K562 (cell line): Measurements from ENCODE around the gene FGGY. TPM values are rescaled to one million over a fixed set of nuclear protein-coding genes. Genes with fewer than 3 reads are reported as not detected.

Experiments
- ATAC-seq: fragments of 200-7000 bp; cut with Tn5 transposase; 3 replicates; pipeline ENCODE4 v1.9.1; 2020; ENCODE audit warnings: moderate library complexity
- BruUV-seq: library from RNA; stranded (reverse); fragments of 400-500 nt; replicated peaks from 2 replicates; lab custom pipeline; 2021; lab: Mats Ljungman, UMichigan
- CTCF ChIA-PET: fragments of 300-600 bp; formaldehyde crosslinking; extraction: SDS; loops from one replicate; lab custom pipeline; 2021; ENCODE audit warnings: low intra/inter-chr PET ratio; lab: Yijun Ruan, JAX
- POLR2A ChIA-PET: fragments of 300-600, 350-650 bp; sonication (Branson Sonifier 250); formaldehyde crosslinking; extraction: SDS; loops from one replicate; lab custom pipeline; 2021; ENCODE audit warnings: antibody characterized with exemption, inconsistent platforms; lab: Yijun Ruan, JAX
- DNase-seq, 4 experiments: peaks; one replicate each; pipeline versions ENCODE4 v3.0.0 to v3.0.0-alpha.2; 2011 to 2018; ENCODE audit warnings: low spot score in 3 of 4, mixed read lengths in 3 of 4; ENCODE audit errors: extremely low read depth in 1 of 4
- FAIRE-seq: peaks from 2 replicates; lab custom pipeline; 2011; peaks lifted over from hg19 to GRCh38; lab: Jason Lieb, UNC
- H2AFZ ChIP-seq: 2 replicates; pipeline ENCODE4 v1.6.0; 2011; ENCODE audit warnings: low read depth, low read length, control low read depth, inconsistent platforms
- H3K27ac ChIP-seq: fragments of 200-600 bp; 3 replicates; pipeline ENCODE4 v1.8.0; 2011; ENCODE audit warnings: low read depth, mild to moderate bottlenecking, control low read depth, inconsistent platforms, low read length, moderate library complexity, mixed read lengths; ENCODE audit errors: extremely low read depth
- H3K27me3 ChIP-seq, 2 experiments: fragments of 300-600 bp in 1 of 2; 2 replicates in 1 of 2; 3 replicates in 1 of 2; pipeline versions ENCODE4 v1.6.0 to v1.8.0; 2011; ENCODE audit warnings: inconsistent platforms in 2 of 2, low read length in 2 of 2, mild to moderate bottlenecking in 1 of 2, mixed read lengths in 1 of 2, moderate library complexity in 1 of 2; ENCODE audit not compliant: control insufficient read depth in 2 of 2, insufficient read depth in 2 of 2
- H3K36me3 ChIP-seq: fragments of 300-600 bp; 3 replicates; pipeline ENCODE4 v1.8.0; 2011; ENCODE audit warnings: mild to moderate bottlenecking, low read length, inconsistent platforms; ENCODE audit not compliant: control insufficient read depth, insufficient read depth
- H3K4me1 ChIP-seq, 2 experiments: fragments of 200-600 bp in 1 of 2; replicated peaks in 1 of 2; 2 replicates in 1 of 2; 3 replicates in 1 of 2; pipeline versions ENCODE4 v1.5.1 to v1.8.0; 2011; ENCODE audit warnings: inconsistent platforms in 2 of 2, low read length in 2 of 2, mild to moderate bottlenecking in 1 of 2, mixed read lengths in 1 of 2, moderate library complexity in 1 of 2; ENCODE audit not compliant: control insufficient read depth in 2 of 2, insufficient read depth in 2 of 2
- H3K4me2 ChIP-seq: 2 replicates; pipeline ENCODE4 v1.6.1; 2011; ENCODE audit warnings: low read length, control low read depth, inconsistent platforms, mixed read lengths; ENCODE audit not compliant: insufficient read depth
- H3K4me3 ChIP-seq: fragments of 200-600 bp; sonication (generic), shearing (Covaris generic); 2 replicates; pipeline ENCODE4 v1.5.1; 2016; ENCODE audit warnings: control low read depth, inconsistent platforms
- H3K79me2 ChIP-seq: fragments of 200-600 bp; 3 replicates; pipeline ENCODE4 v1.8.0; 2011; ENCODE audit warnings: low read length, inconsistent platforms; ENCODE audit not compliant: control insufficient read depth, insufficient read depth
- H3K9ac ChIP-seq, 2 experiments: 2 replicates each; pipeline versions ENCODE4 v1.6.0 to v1.6.1; 2011; ENCODE audit warnings: low read depth in 2 of 2, low read length in 2 of 2, control low read depth in 1 of 2, inconsistent platforms in 1 of 2, mild to moderate bottlenecking in 1 of 2, mixed read lengths in 1 of 2; ENCODE audit not compliant: insufficient read depth in 1 of 2
- H3K9me1 ChIP-seq: one replicate; pipeline ENCODE4 v1.6.0; 2011; ENCODE audit warnings: inconsistent platforms, mild to moderate bottlenecking, low read length, moderate library complexity; ENCODE audit not compliant: control insufficient read depth, insufficient read depth
- H3K9me3 ChIP-seq: replicated peaks from 2 replicates; pipeline ENCODE4 v1.5.1; 2011; ENCODE audit warnings: low read depth, low read length, inconsistent platforms; ENCODE audit not compliant: control insufficient read depth, insufficient read depth
- H4K20me1 ChIP-seq: replicated peaks from 2 replicates; pipeline ENCODE4 v1.6.1; 2011; ENCODE audit warnings: low read length, inconsistent platforms, mixed read lengths; ENCODE audit not compliant: control insufficient read depth, insufficient read depth
- CBX5 ChIP-seq: IDR thresholded peaks from 2 replicates; pipeline ENCODE4 v1.6.1; 2014; ENCODE audit warnings: low read depth, borderline replicate concordance
- STAG1 ChIP-seq: sonication (generic); formaldehyde crosslinking; IDR thresholded peaks from 2 replicates; pipeline ENCODE4 v1.5.0; 2020; ENCODE audit warnings: missing genetic modification reagents, borderline replicate concordance
- WGBS: fragments of 100-300 bp; shearing (Covaris generic); methylation state at CpG from one replicate; pipeline ENCODE4 v1.1.6; 2016; ENCODE audit warnings: low coverage, mixed read lengths; ENCODE audit not compliant: insufficient coverage; ENCODE audit errors: missing lambda C conversion rate; 5-methylcytosine and 5-hydroxymethylcytosine counted together
- in situ Hi-C: fragments of 300-500 bp; cut with MboI; formaldehyde crosslinking; loops from 4 replicates; pipeline ENCODE4 v1.15.0; 2018; ENCODE audit warnings: inconsistent platforms, mixed read lengths
- intact Hi-C: fragments of 100-400 bp; cut with micrococcal nuclease; formaldehyde crosslinking; loops from 2 replicates; pipeline ENCODE4 v1.14.2; 2022
- polyA plus RNA-seq, 8 experiments: library from polyadenylated mRNA; depleted of rRNA in 4 of 8; stranded (reverse) in 5 of 8; unstranded in 3 of 8; fragments of >200 nt; fragmentation: Nextera tagmentation in 2 of 8; fragmentation: Illumina TruSeq in 1 of 8; extraction: Ambion mirVana in 2 of 8; extraction: Trizol in 1 of 8; gene quantifications; 2 replicates each; pipeline versions ENCODE4 v1.2.1 to v1.2.3, GENCODE V29; 2011 to 2014; ENCODE audit warnings: inconsistent platforms in 1 of 8, missing spikeins in 1 of 8
- total RNA-seq, 7 experiments: library from RNA; depleted of rRNA in 6 of 7; stranded (reverse); fragments of >200 nt in 6 of 7; fragmentation: Illumina TruSeq in 2 of 7; extraction: Trizol in 2 of 7; gene quantifications; 2 replicates each; pipeline versions ENCODE4 v1.2.1 to v1.2.3, GENCODE V29; 2011 to 2021; ENCODE audit warnings: low replicate concordance in 1 of 7
- TF ChIP-seq, protein P1 (sequence below): fragments of 250-450 bp; sonication (Bioruptor Pico); IDR thresholded peaks from 2 replicates; pipeline ENCODE4 v1.4.0; 2020; ENCODE audit warnings: mild to moderate bottlenecking, moderate library complexity
- TF ChIP-seq, protein P2 (sequence below): IDR thresholded peaks from 2 replicates; pipeline ENCODE4 v1.6.1; 2012; ENCODE audit warnings: low read depth, low read length, improper control_type of control experiment, borderline replicate concordance
- TF ChIP-seq, protein P3 (sequence below): fragments of 250-450 bp; sonication (Bioruptor Pico); IDR thresholded peaks from 2 replicates; pipeline ENCODE4 v1.8.0; 2022; ENCODE audit warnings: inconsistent platforms, mild to moderate bottlenecking, moderate library complexity, borderline replicate concordance

The FGGY gene
- total and polyA plus RNA-seq, 9 of the 15 experiments (the other 6 are each of a cell fraction or from before 2014, with no cell fraction given): 9.7 to 19.2 (median 12.6) TPM

DNA sequence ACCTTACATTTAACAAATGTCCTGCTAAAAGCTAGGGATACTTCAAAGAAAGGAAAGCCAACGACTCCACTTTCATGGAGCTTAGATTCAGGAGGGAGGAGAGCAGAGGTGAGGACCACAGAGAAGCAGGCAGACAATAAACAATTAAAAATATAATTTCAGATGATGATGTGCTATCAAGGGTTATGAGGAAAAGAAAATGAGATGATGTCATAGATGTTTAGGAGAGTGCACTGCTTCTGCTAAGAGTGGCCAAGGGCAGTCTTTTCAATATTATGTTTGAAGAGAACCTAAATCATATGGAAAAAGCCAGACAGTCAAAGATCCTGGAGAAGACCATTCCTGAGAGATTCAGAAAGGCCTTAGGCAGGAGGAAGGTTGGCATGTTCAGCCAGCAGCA lies 451.2 kb downstream of the FGGY start:
- no peak for DNase-seq
- intact Hi-C loops: no loop called here
- no peak for FAIRE-seq
- Histone ChIP-seq H3K27ac (no peak overlapping the region), H3K79me2 (no peaks in the 10 kb centered on the region), H3K4me3 (no peak overlapping the region), H3K27me3 (no peaks in the 10 kb centered on the region), H3K9me1 (no peaks in the 10 kb centered on the region), H2AFZ (no peak overlapping the region), H3K9me3 (no peaks in the 10 kb centered on the region), H3K36me3 (no peaks in the 10 kb centered on the region), H4K20me1 (no peaks in the 10 kb centered on the region), H3K9ac (no peak overlapping the region), H3K4me1 (no peaks in the 10 kb centered on the region), H3K4me2 (no peak overlapping the region)
- no peak for ATAC-seq
- POLR2A ChIA-PET: interaction anchor here (0.7 to 1.6 kb wide), 2 partner anchors 11 to 1240 kb away, joined by 3 read pairs; no protein-coding TSS in a partner anchor
- BruUV-seq: no TSS peak
- in situ Hi-C loops: no loop called here
- CTCF ChIA-PET: no interaction called here
- 0% methylated on average over 1 of the region's 1 CpG for WGBS
- TF ChIP-seq, protein P1, sequence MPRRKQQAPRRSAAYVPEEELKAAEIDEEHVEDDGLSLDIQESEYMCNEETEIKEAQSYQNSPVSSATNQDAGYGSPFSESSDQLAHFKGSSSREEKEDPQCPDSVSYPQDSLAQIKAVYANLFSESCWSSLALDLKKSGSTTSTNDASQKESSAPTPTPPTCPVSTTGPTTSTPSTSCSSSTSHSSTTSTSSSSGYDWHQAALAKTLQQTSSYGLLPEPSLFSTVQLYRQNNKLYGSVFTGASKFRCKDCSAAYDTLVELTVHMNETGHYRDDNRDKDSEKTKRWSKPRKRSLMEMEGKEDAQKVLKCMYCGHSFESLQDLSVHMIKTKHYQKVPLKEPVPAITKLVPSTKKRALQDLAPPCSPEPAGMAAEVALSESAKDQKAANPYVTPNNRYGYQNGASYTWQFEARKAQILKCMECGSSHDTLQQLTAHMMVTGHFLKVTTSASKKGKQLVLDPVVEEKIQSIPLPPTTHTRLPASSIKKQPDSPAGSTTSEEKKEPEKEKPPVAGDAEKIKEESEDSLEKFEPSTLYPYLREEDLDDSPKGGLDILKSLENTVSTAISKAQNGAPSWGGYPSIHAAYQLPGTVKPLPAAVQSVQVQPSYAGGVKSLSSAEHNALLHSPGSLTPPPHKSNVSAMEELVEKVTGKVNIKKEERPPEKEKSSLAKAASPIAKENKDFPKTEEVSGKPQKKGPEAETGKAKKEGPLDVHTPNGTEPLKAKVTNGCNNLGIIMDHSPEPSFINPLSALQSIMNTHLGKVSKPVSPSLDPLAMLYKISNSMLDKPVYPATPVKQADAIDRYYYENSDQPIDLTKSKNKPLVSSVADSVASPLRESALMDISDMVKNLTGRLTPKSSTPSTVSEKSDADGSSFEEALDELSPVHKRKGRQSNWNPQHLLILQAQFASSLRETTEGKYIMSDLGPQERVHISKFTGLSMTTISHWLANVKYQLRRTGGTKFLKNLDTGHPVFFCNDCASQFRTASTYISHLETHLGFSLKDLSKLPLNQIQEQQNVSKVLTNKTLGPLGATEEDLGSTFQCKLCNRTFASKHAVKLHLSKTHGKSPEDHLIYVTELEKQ (CRISPR knock-in tag): no peak
- no peak for TF ChIP-seq CBX5
- TF ChIP-seq STAG1 (CRISPR knock-in tag): no peak
- TF ChIP-seq, protein P2, sequence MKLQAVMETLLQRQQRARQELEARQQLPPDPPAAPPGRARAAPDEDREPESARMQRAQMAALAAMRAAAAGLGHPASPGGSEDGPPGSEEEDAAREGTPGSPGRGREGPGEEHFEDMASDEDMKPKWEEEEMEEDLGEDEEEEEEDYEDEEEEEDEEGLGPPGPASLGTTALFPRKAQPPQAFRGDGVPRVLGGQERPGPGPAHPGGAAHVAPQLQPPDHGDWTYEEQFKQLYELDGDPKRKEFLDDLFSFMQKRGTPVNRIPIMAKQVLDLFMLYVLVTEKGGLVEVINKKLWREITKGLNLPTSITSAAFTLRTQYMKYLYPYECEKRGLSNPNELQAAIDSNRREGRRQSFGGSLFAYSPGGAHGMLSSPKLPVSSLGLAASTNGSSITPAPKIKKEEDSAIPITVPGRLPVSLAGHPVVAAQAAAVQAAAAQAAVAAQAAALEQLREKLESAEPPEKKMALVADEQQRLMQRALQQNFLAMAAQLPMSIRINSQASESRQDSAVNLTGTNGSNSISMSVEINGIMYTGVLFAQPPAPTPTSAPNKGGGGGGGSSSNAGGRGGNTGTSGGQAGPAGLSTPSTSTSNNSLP: no peak
- TF ChIP-seq, protein P3, sequence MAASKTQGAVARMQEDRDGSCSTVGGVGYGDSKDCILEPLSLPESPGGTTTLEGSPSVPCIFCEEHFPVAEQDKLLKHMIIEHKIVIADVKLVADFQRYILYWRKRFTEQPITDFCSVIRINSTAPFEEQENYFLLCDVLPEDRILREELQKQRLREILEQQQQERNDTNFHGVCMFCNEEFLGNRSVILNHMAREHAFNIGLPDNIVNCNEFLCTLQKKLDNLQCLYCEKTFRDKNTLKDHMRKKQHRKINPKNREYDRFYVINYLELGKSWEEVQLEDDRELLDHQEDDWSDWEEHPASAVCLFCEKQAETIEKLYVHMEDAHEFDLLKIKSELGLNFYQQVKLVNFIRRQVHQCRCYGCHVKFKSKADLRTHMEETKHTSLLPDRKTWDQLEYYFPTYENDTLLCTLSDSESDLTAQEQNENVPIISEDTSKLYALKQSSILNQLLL (CRISPR knock-in tag): no peak
- TF ChIP-seq, all 486 proteins: peak for 0
